GM21390 (cell line): ENCODE results near the gene GLIS1.
"Not testable (repeated sequence)": the region's sequence is repeated elsewhere in the genome, so short reads cannot be mapped to it uniquely, and the experiment has no call there.

Source experiments
- ATAC-seq: cut with Tn5 transposase; IDR thresholded peaks from one replicate; pipeline ENCODE4 v1.9.1; 2021; ENCODE audit not compliant: unreplicated experiment

The GLIS1 gene

DNA sequence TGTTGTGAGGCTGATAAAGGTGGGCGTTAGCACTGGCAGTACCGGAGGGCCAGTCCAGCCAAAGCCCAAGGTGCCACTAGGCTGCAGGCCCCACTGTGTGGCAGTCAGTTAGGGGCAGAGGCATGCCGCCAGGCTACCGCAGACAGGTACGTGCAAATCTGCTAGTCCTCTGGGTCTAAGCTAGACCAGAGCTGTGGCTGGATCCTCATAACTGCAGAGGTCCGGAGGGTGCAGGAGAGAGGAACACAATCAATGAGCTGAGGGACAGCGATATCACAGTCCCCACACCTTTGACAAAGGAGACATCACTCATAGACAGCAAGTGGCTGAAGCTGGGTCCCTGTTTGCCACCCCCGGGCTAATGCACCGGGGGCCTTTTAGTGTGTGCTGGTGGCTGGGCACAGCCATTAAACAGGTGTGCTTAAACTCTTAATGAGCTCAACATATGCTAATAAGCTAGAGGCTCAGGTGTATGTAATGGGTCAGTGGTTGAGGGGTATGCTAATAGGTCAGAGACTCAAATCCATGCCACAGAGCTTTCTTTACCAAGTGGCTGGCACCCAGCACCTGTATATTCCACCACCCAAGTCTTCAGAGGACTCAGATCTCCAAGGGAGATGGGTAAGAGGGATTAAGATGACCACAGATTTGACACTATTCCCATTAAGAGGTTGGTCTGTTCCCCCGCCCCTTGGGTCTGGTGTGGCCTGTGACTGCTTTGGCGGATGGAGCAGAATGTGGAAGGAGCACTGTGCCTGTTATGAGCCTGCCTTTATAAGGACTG, 82.0 kb downstream of the GLIS1 start:
- ATAC-seq, result no peak

DNA sequence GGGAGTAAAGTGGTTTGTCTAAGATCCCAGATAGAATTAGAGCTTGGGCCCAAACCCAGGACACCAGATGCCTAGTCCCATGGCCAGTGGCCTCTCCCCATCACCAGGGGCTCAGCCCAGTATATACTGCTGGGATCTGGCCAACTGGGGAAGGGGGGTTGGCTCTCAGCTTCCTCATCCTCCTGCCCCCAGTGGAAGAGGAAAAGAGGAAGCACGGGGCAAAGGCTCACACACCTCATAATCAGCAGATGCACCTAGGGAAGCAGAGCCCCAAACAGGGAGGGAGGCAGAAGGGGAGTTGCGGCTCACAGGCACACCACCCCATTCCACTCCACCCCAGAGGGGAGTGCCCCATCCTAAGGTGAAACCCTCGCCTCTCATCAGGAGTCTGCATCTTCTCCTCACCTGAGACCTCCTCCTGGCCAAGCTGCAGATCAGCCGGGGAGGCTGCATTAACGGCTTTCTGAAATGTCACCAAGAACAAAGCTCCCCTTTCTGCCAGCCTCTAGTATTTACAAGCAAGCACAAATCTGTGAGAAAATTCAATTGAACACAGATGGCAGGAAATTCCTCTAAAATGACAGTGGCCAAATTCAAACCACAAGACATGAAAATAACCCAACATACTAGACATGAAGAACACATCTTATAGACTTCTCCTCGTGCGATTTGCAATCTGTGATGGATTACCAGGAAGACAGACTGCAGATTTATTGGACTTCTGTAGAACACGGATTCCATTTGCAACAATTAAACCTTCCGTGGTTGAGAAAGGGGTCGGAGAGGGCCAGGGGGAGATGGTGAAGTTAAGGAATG, 82.8 kb downstream of the GLIS1 start:
- ATAC-seq, result no peak

- no peak for ATAC-seq
These were observed 84.5 kb downstream of the GLIS1 start for GRCh38 chr1:53654216-53655210.

DNA sequence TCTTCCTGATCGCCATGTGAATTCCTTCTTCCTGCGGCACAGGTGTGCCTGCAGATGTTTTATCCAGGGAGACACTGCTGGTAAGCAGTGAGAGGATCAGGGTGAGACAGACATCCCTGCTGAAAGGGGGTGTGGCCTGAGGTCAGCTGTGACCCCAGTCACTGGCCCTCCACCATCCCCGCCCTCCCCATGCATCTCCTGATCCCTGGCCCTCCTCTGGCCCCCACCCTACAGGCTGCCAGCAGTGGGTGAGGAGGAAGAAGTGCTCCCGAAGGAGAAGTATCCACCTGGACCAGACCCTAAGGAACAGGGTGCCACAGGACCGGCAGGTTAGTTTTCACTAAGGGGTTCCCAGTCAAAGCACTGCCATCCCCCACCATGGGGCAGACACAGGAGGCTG, 85.3 kb downstream of the GLIS1 start:
- ATAC-seq, result no peak

GRCh38 chr1:53653200-53653575, 85.8 kb downstream of the GLIS1 start:
- no peak for ATAC-seq

- no peak for ATAC-seq
These were observed 86.3 kb downstream of the GLIS1 start for GRCh38 chr1:53652441-53653199.

DNA sequence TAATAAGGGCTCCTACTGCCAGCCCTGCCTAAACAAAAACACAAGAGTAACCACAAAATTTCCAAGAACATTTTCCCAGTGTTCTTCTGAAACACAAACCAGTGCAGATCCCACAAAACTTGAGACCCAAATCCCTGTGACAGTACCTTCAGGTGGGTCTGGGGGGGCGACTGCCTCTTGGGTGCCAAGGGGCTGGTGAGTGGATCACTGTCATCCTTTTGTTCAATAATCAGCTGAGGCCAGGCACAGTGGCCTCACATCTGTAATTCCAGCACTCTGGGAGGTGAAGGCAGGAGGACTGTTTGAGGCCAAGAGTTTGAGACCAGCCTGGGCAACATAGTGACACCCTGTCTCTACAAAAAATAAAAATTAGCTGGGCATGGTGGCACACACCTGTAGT, 87.6 kb downstream of the GLIS1 start:
- no peak for ATAC-seq

DNA sequence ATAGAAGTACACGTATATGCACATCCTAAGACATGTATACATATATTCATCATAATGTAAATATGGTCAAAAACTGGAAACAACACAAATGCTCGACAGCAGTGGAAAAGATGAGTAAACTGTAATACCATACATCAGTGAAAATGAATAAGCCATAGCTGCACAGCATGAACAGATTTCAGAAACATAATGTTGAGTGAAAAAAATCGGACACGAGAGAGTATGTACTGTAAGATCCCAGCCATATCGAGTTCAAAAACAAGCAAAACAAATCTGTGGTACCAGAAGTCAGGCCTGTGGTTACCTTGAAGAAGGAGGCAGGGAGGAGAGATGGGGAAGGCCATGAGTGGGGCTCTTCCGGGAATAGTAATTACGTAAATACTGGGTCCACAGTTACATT, 90.4 kb downstream of the GLIS1 start:
- ATAC-seq, result no peak

- not testable (repeated sequence) for ATAC-seq
These were observed 91.0 kb downstream of the GLIS1 start for GRCh38 chr1:53647915-53648314.

DNA sequence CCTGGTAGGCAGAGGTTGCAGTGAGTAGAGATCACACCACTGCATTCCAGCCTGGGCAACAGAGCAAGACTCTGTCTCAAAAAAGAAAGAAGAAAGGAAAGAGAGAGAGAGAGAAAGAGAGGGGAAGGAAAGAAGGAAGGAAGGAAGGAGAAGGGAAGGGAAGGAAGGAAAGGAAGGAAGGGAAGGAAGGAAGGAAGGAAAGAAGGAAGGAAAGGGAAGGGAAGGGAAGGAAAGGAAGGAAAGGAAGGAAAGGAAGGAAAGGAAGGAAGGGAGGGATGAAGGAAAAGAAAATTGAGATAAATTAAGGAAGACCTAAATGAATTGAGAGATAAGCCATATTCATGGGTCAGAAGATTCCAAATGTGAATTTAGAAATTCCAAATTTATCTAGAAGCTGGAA, 92.2 kb downstream of the GLIS1 start:
- no peak for ATAC-seq

GRCh38 chr1:53645690-53646078, 93.3 kb downstream of the GLIS1 start:
- ATAC-seq, result no peak

GRCh38 chr1:53644909-53645689, 93.9 kb downstream of the GLIS1 start:
- no peak for ATAC-seq

DNA sequence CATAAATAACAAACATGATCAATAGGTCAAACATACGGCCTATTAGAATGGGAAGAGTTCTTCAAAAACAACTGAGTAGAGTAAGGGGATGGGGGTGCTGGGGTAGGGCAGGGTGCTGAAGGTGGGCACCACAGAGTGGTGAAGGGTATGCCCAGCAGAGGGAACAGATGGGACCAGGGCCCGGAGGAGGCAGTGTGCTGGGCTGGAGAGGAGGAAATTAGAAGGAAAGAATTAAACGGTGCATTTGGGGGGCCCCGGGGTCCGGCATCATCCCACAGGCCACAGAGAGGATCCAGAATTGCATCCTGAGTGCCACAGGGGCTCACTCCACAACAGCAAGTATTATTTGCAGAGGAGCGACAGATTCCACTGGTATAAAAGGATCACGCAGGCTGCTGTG, 94.5 kb downstream of the GLIS1 start:
- no peak for ATAC-seq

- no peak for ATAC-seq
These were observed 95.0 kb downstream of the GLIS1 start for GRCh38 chr1:53643881-53644390.

- ATAC-seq, result no peak
These were observed 95.7 kb downstream of the GLIS1 start for GRCh38 chr1:53643041-53643880.

DNA sequence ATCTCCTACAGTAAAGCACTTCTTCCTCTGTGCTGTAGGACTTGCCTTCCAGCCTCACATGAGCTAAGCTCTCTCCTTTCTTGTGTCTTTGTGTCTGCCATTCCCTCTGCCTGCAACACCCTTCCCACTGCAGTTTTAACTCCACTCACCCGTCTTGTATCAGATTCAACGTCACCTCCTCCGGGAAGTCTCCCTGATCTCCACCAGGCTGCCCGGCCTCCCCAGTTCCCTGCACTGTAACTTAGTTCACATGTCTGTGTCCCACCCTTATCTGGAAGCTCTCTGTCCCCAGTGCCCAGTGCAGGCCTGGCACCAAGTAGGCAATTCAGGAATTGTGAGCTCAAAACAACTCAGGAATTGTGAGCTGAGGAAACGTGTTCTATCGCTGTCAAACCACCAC, 96.4 kb downstream of the GLIS1 start:
- ATAC-seq, result no peak

DNA sequence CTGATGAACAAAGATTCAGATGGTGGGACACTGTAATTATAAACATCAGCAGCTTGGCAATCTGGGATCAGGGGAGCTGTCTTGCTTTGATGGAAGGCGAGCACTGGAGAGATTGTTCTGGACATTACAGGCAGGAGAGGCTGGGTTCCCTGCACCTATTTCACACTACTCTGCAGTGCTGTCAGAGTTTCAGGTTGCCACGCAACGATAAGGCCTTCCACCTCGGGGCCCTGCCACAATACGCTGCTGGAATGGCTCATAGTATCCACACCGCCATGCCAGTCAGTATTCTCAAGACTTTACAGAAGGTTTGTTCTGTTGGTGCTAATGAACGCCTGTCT, 96.8 kb downstream of the GLIS1 start:
- ATAC-seq, result no peak

DNA sequence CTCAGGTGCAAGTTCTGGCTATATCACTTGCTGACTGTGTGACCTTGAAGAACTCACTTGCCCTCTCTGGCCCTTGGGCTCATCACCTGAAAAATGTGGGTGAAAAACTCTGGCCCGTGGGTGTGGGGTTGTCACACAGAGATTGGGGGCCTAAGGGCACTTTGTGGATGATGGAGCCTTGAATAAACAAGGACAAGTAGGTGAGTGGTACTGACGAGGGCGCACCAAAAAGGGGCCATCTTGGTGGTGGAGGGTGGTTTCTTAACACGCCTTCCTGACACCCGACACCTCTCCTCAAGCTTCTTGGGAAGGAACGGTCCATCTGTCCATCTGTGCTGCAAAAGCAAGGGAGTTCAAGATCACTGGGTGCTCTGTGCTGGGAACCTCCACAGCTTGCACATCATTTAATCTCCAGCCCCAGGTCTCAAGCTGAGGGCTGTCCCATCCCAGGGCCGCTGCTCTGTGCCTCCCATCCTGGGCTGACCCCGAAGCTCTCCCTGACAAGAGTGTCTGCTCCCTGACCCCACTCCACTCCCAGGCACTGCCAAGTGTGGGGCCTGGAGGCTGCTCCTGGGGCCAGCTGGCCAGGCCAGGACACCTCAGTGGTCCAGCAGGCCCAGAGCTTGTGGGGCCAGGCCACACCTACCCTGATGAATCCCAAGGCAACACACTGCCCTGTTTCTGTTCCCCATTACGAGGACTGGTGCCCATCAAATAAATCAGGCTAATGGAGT, 97.3 kb downstream of the GLIS1 start:
- no peak for ATAC-seq
